ENCODE results near the gene TNS3. TPM values are rescaled to one million over a fixed set of nuclear protein-coding genes. Genes with fewer than 3 reads are reported as not detected.

TNS3 gene
- total RNA-seq, 4 donors from 2014 or later: 34.6 to 52.5 (median 48.6) TPM

DNA sequence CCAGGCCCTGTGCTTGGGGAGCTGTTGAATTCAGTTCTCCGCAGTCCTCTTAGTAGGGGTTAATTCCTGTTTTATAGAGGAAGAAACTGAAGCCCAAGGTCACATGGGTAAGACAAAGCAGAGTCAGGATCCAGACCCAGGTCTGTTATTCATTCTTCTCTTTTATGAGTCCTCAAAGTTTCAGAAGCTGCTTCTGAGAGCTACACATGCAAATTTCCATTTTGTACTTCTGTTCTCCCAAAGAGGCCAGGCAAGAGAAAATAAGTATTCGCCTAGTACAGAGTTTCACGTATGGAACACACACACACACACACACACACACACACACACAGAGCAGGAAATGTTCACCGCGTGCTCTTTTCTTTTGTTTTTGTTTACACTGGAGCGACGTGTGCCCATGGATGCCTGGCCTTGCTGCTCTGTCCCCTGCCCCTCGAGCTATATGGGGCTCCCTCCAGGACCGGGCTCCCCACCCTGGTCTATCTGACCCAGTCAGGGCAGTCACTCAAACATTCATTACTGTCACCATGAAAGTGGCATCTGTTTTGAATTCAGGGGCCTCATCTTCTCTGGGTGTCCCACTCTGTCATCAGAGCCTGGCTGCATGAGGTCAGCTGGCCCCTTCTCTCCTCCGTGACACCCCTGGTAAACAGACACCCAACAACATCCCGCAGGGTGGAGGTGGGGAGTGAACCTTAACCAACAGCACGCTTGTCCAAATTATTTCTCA, 84.4 kb downstream of the TNS3 start:
- H3K9me3 ChIP-seq: no peaks in the 10 kb centered on the region
- no peak for DNase-seq (ENCODE audit: extremely low spot score)
- H3K27me3 ChIP-seq: no peaks in the 10 kb centered on the region
- H3K4me1 ChIP-seq: peaks cover 45 to 74% (median 67%) of the 10 kb centered on the region in 4 donors
- H3K27ac ChIP-seq (replicated peaks in 1 of 4): peak overlapping the region in 3 of 4 donors; percentile 6 to 20 (median 19)
- no peak overlapping the region for H3K4me3 ChIP-seq
- intact Hi-C loops (cut with DNase I): no loop called here
- no peaks in the 10 kb centered on the region for H3K36me3 ChIP-seq
- WGBS: 64% methylated on average over 12 of the region's 12 CpGs
- TF ChIP-seq POLR2AphosphoS5 (IDR thresholded peaks at IDR 0.05): no peak
- TF ChIP-seq, protein P1, sequence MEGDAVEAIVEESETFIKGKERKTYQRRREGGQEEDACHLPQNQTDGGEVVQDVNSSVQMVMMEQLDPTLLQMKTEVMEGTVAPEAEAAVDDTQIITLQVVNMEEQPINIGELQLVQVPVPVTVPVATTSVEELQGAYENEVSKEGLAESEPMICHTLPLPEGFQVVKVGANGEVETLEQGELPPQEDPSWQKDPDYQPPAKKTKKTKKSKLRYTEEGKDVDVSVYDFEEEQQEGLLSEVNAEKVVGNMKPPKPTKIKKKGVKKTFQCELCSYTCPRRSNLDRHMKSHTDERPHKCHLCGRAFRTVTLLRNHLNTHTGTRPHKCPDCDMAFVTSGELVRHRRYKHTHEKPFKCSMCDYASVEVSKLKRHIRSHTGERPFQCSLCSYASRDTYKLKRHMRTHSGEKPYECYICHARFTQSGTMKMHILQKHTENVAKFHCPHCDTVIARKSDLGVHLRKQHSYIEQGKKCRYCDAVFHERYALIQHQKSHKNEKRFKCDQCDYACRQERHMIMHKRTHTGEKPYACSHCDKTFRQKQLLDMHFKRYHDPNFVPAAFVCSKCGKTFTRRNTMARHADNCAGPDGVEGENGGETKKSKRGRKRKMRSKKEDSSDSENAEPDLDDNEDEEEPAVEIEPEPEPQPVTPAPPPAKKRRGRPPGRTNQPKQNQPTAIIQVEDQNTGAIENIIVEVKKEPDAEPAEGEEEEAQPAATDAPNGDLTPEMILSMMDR (IDR thresholded peaks at IDR 0.05): no peak

DNA sequence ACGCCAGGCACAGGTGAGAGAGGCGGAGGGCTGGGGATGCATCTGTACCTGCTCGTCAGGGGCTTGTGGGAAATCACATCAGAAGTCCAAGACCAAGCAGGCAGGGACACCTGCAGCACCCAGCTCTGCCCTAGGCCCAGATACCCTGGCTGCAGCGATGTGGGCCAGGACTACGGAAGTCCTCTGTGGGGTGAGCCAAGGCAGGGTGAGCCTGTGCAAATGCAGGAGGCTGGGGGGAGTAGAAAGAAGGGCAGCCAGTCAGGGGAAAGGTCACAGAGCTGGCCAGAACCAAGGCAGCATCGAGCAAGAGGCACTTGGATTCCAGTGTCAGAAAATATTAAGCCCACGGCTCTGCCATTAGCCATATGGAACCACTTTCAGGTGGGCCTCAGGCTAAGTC, 85.2 kb downstream of the TNS3 start:
- Histone ChIP-seq H3K27ac (replicated peaks in 1 of 4) (no peak overlapping the region), H3K36me3 (no peaks in the 10 kb centered on the region), H3K4me3 (no peak overlapping the region), H3K4me1 (peaks cover 37 to 69% (median 63%) of the 10 kb centered on the region in 4 donors), H3K9me3 (no peaks in the 10 kb centered on the region), H3K27me3 (no peaks in the 10 kb centered on the region)
- no peak for DNase-seq (ENCODE audit: extremely low spot score)
- intact Hi-C loops (cut with DNase I): no loop called here
- TF ChIP-seq POLR2AphosphoS5 (IDR thresholded peaks at IDR 0.05) (no peak), POLR2A (IDR thresholded peaks at IDR 0.05; ENCODE audit: low read depth) (no peak), EP300 (IDR thresholded peaks at IDR 0.05) (no peak)
- TF ChIP-seq, protein P1 (IDR thresholded peaks at IDR 0.05): no peak
- WGBS: 95% methylated on average over 7 of the region's 7 CpGs

DNA sequence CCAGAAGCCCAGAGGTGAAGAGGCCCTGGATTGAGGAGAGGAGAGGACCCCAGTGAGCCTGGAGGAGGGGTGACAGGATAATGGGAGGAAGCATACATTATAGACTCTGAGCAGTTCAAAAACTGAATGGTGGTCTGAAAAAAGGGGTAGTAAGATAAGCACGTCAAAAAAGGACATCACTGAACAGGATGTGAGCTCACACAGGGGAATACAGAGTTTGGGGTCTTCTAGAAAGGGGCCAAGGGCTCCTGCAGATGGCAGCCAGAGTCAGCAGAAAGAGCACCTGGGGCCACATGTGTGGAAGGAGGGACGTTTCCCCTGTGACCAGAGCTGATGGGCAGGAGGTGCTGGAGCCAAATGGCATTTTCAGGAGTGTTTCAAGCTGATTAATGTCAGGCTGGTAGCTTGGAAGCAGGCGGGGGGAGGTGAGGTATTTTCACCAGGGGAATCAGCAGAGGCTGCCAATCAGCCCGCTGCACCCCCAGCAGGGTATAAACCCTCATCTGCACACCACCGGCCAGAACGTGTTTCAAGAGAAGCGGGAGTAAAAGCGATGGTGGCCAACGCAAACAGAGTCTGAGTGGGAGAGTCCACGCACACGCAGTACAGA, 85.8 kb downstream of the TNS3 start:
- TF ChIP-seq POLR2AphosphoS5 (IDR thresholded peaks at IDR 0.05) (no peak), POLR2A (IDR thresholded peaks at IDR 0.05; ENCODE audit: low read depth) (no peak)
- TF ChIP-seq, protein P1 (IDR thresholded peaks at IDR 0.05): no peak
- H3K9me3 ChIP-seq: no peaks in the 10 kb centered on the region
- no peak overlapping the region for H3K4me3 ChIP-seq
- WGBS: 95% methylated on average over 11 of the region's 11 CpGs
- H3K36me3 ChIP-seq: no peaks in the 10 kb centered on the region
- H3K4me1 ChIP-seq: peaks cover 32 to 64% (median 58%) of the 10 kb centered on the region in 4 donors
- intact Hi-C loops (cut with DNase I): no loop called here
- H3K27ac ChIP-seq (replicated peaks in 1 of 4): no peak overlapping the region
- DNase-seq (ENCODE audit: extremely low spot score): no peak
- H3K27me3 ChIP-seq: no peaks in the 10 kb centered on the region

DNA sequence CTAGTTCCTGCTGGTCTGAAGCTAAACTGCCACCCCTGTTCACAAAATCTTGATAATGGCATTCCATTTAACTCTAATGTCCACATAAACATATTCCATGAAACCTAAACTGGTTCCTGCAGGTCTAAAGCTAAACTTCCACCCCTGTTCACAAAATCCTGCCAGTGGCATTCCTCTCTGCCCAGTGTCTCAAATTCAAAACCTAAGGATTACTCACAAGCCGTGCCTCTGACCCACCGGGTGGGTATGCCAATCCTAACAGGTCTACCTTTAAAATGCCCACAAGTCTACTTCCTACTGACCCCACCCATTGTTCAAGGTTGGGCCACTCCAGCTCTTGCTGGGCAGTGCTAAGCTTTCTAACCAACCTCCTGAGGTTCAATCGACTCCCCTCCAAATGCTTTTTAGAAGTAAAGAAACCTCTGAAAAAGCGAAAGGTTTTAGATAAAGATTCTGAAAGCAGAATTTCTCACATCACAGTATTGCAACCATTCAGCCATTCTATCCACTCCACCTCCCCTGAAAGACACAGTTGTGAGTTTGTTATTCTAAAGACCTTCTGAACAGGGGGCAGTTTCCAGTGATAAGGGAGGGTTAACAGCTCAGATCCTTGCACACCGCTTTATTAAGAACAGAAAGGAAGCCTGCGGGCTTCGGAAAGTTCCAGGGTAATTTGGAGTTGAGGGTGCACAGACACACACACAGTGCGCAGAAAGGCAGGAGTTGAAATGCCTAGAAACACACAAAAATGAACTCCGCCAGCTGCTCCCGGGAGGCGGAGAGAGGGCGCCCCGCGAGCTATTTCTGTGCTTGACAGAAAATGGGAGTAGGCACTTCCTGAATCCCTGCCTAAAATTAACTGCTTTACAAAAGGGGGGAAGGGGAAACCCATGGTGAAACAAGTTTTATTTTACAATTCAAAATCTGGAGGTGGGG, 87.7 kb downstream of the TNS3 start:
- peak overlapping the region in 1 of 4 donors; percentile 32 for H3K4me3 ChIP-seq
- peaks cover 33 to 48% (median 42%) of the 10 kb centered on the region in 4 donors for H3K4me1 ChIP-seq
- peak overlapping the region in 3 of 4 donors; percentile 9 to 38 (median 13) for H3K27ac ChIP-seq (replicated peaks in 1 of 4)
- no peaks in the 10 kb centered on the region for H3K27me3 ChIP-seq
- no peaks in the 10 kb centered on the region for H3K9me3 ChIP-seq
- intact Hi-C loops (cut with DNase I): loop anchor here (5.0 kb wide), 1 partner anchor 207 kb away; no protein-coding TSS in a partner anchor
- 60% methylated on average over 14 of the region's 14 CpGs for WGBS
- no peaks in the 10 kb centered on the region for H3K36me3 ChIP-seq
- TF ChIP-seq POLR2A (IDR thresholded peaks at IDR 0.05; ENCODE audit: low read depth) (no peak), EP300 (IDR thresholded peaks at IDR 0.05) (no peak), POLR2AphosphoS5 (IDR thresholded peaks at IDR 0.05) (no peak)
- TF ChIP-seq, protein P1 (IDR thresholded peaks at IDR 0.05): no peak
- DNase-seq (ENCODE audit: extremely low spot score): no peak
